22Rv1 (cell line): ENCODE measurements around the gene MYO1D.

Experiments used
- ZFX ChIP-seq: fragments of 450-650 bp; IDR thresholded peaks from 2 replicates; pipeline ENCODE4 v1.6.1; 2017; ENCODE audit warnings: antibody characterized with exemption, borderline replicate concordance
- TF ChIP-seq, protein P1 (sequence below): fragments of 450-650 bp; IDR thresholded peaks from 2 replicates; pipeline ENCODE4 v1.5.1; 2017; ENCODE audit warnings: mild to moderate bottlenecking

GRCh38 chr17:32608267-32608666 is 268.7 kb downstream of the MYO1D start:
- TF ChIP-seq, protein P1, sequence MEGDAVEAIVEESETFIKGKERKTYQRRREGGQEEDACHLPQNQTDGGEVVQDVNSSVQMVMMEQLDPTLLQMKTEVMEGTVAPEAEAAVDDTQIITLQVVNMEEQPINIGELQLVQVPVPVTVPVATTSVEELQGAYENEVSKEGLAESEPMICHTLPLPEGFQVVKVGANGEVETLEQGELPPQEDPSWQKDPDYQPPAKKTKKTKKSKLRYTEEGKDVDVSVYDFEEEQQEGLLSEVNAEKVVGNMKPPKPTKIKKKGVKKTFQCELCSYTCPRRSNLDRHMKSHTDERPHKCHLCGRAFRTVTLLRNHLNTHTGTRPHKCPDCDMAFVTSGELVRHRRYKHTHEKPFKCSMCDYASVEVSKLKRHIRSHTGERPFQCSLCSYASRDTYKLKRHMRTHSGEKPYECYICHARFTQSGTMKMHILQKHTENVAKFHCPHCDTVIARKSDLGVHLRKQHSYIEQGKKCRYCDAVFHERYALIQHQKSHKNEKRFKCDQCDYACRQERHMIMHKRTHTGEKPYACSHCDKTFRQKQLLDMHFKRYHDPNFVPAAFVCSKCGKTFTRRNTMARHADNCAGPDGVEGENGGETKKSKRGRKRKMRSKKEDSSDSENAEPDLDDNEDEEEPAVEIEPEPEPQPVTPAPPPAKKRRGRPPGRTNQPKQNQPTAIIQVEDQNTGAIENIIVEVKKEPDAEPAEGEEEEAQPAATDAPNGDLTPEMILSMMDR: no peak
- TF ChIP-seq ZFX: no peak
